Measurements from ENCODE around the gene BMP7. TPM values are rescaled to one million over a fixed set of nuclear protein-coding genes. Genes with fewer than 3 reads are reported as not detected.

The BMP7 gene
- total and polyA plus RNA-seq, 2 experiments from 2014 or later = 15.9 to 22.8 TPM

DNA sequence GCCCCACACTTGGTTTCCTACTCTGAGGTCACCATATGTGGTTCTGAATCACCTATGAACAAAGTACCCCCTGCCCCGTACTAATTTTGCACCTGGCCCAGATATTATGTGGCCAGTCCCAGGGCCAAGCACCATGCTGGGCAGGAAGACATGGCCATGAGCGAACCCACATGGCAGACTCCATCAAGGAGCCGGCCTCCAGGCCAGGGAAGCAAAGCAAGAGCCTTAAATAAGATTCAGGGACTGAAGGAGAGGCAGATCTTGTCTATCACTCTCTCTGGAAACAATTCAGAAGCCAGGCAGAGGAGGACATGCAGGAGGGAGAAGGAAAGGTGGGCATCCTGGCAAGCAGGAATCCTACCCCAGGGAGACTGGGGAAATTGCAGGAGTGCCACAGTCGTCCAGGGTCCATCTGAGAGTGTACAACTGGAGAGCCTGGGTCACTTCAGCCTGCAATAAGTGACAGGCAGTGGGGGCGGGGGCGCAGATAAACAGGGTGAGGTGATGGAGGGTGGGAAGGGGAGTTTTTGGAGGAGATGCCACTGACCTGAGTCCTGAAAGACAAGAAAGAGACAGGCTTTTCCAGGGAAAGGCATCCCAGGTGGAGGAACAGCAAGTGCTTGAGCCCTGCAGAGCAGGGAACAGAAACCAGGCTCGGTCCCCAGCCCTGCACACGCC is 2.1 kb upstream of the BMP7 start:
- H3K4me2 ChIP-seq = peak overlapping the region; percentile 73
- Mint-ChIP-seq H3K36me3 (ENCODE audit: low read depth) (no peaks in the 10 kb centered on the region), H3K4me3 (no peak overlapping the region), H3K4me1 (peaks cover 51% of the 10 kb centered on the region), H3K9me3 (no peaks in the 10 kb centered on the region; the same call in 2 of the 3 replicates), H3K27me3 (ENCODE audit: insufficient read depth, low read depth, poor library complexity) (peaks cover 79% of the 10 kb centered on the region), H3K27ac (no peak overlapping the region)
- no peaks in the 10 kb centered on the region for H3K9me2 ChIP-seq (ENCODE audit: insufficient read depth)
- H3K79me2 ChIP-seq (replicated peaks; ENCODE audit: insufficient read depth) = no peaks in the 10 kb centered on the region; the same call in 1 of the 2 replicates
- H3K27ac ChIP-seq (ENCODE audit: low read depth) = no peak overlapping the region
- no peak for DNase-seq (ENCODE audit: low spot score)
- TF ChIP-seq NANOG (IDR thresholded peaks at IDR 0.05; ENCODE audit: borderline replicate concordance) (no peak), EZH2phosphoT487 (IDR thresholded peaks at IDR 0.05; ENCODE audit: unreplicated experiment) (no peak), POLR2AphosphoS5 (IDR thresholded peaks at IDR 0.05; ENCODE audit: low read depth) (no peak), ZNF331 (CRISPR knock-in tag; IDR thresholded peaks at IDR 0.05; ENCODE audit: low read depth) (no peak), STAT1 (IDR thresholded peaks at IDR 0.05; ENCODE audit: unreplicated experiment) (no peak), JUNB (IDR thresholded peaks at IDR 0.05; ENCODE audit: unreplicated experiment) (no peak), ZNF114 (CRISPR knock-in tag; IDR thresholded peaks at IDR 0.05) (no peak), EZH2 (IDR thresholded peaks at IDR 0.05; ENCODE audit: low read depth, unreplicated experiment) (no peak)
- TF ChIP-seq, protein P1, sequence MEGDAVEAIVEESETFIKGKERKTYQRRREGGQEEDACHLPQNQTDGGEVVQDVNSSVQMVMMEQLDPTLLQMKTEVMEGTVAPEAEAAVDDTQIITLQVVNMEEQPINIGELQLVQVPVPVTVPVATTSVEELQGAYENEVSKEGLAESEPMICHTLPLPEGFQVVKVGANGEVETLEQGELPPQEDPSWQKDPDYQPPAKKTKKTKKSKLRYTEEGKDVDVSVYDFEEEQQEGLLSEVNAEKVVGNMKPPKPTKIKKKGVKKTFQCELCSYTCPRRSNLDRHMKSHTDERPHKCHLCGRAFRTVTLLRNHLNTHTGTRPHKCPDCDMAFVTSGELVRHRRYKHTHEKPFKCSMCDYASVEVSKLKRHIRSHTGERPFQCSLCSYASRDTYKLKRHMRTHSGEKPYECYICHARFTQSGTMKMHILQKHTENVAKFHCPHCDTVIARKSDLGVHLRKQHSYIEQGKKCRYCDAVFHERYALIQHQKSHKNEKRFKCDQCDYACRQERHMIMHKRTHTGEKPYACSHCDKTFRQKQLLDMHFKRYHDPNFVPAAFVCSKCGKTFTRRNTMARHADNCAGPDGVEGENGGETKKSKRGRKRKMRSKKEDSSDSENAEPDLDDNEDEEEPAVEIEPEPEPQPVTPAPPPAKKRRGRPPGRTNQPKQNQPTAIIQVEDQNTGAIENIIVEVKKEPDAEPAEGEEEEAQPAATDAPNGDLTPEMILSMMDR (conservative IDR thresholded peaks at IDR 0.05; ENCODE audit: low read depth in 2 of 2) = no peak
- TF ChIP-seq, protein P2, sequence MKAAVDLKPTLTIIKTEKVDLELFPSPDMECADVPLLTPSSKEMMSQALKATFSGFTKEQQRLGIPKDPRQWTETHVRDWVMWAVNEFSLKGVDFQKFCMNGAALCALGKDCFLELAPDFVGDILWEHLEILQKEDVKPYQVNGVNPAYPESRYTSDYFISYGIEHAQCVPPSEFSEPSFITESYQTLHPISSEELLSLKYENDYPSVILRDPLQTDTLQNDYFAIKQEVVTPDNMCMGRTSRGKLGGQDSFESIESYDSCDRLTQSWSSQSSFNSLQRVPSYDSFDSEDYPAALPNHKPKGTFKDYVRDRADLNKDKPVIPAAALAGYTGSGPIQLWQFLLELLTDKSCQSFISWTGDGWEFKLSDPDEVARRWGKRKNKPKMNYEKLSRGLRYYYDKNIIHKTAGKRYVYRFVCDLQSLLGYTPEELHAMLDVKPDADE (IDR thresholded peaks at IDR 0.05) = no peak
- TF ChIP-seq, protein P3, sequence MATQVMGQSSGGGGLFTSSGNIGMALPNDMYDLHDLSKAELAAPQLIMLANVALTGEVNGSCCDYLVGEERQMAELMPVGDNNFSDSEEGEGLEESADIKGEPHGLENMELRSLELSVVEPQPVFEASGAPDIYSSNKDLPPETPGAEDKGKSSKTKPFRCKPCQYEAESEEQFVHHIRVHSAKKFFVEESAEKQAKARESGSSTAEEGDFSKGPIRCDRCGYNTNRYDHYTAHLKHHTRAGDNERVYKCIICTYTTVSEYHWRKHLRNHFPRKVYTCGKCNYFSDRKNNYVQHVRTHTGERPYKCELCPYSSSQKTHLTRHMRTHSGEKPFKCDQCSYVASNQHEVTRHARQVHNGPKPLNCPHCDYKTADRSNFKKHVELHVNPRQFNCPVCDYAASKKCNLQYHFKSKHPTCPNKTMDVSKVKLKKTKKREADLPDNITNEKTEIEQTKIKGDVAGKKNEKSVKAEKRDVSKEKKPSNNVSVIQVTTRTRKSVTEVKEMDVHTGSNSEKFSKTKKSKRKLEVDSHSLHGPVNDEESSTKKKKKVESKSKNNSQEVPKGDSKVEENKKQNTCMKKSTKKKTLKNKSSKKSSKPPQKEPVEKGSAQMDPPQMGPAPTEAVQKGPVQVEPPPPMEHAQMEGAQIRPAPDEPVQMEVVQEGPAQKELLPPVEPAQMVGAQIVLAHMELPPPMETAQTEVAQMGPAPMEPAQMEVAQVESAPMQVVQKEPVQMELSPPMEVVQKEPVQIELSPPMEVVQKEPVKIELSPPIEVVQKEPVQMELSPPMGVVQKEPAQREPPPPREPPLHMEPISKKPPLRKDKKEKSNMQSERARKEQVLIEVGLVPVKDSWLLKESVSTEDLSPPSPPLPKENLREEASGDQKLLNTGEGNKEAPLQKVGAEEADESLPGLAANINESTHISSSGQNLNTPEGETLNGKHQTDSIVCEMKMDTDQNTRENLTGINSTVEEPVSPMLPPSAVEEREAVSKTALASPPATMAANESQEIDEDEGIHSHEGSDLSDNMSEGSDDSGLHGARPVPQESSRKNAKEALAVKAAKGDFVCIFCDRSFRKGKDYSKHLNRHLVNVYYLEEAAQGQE (IDR thresholded peaks at IDR 0.05; ENCODE audit: unreplicated experiment) = no peak
- ATAC-seq = no peak
- peaks cover 46% of the 10 kb centered on the region for H3K4me1 ChIP-seq (ENCODE audit: insufficient read depth)
- peak overlapping the region; percentile 39; the same call in 1 of the 2 replicates for H3K4me3 ChIP-seq
- no peak overlapping the region for H2AFZ ChIP-seq
- H3K36me3 ChIP-seq (ENCODE audit: insufficient read depth) = no peaks in the 10 kb centered on the region
- peaks cover 16% of the 10 kb centered on the region; the same call in 1 of the 2 replicates for H3F3A ChIP-seq (replicated peaks; ENCODE audit: low read depth)
- peaks cover 64% of the 10 kb centered on the region for H3K27me3 ChIP-seq (ENCODE audit: insufficient read depth)
- no peaks in the 10 kb centered on the region for H4K20me1 ChIP-seq (replicated peaks; ENCODE audit: insufficient read depth)

All from GM23338 (cell line).